ENCODE measurements around the gene LEMD1.

Gene LEMD1

DNA sequence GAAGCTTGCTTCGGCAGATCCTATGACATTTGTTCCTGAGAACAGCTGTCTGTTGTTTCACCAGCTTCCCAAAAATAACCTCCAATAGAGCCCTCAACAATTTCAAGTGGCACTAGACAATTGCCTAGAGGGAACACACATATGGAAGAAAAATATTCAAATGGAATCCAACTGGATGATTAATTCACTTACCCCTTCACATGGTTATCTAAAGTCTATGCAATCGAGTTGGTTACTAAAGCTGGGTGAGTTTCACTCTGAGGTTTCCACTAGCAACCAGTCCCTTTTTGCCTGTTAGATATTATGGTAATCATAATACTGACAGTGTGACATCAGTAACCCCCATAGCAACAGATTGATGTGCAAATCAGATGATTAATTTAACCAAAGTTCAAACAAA, at the start of gene LEMD1:
LEMD1 (minus strand) TSS at position 259 of the 400 bp plus-strand sequence. CDS start 1,520 bp downstream, outside the sequence.
- peak; percentile 52 for DNase-seq

GRCh38 chr1:205470131-205470530, 48.3 kb upstream of the LEMD1 start:
- DNase-seq, result no peak

- DNase-seq, result no peak
Measured at GRCh38 chr1:205466595-205467220, 44.9 kb upstream of the LEMD1 start.

- no peak for DNase-seq
Measured at GRCh38 chr1:205465392-205465791, 43.5 kb upstream of the LEMD1 start.

GRCh38 chr1:205458777-205459566, 37.1 kb upstream of the LEMD1 start:
- no peak for DNase-seq

- DNase-seq, result peak; percentile 93
Measured at GRCh38 chr1:205456868-205457745, 35.3 kb upstream of the LEMD1 start.

DNA sequence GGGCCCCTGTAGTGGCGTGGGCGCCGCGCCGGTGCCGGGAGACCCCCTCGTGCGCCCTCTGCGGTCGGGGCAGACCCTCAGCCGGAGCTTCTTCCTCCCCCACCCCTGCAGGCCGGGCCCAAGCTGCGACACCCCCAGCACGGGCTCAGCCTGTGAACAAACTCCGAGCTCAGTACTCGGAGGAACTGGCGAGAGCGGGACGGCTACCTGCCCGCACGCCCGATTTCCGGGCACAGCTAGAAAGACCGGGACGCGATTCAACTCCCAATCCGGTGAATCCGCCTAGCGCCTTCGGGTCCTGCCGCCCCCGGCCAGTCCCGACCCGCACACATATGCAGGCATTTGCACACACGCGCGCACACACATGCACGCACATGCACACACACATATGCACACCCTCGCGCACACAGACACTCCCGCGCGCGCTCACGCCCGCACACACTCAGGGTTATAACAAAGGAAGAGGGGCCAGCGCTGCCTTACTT, 34.6 kb upstream of the LEMD1 start:
- DNase-seq, result peak; percentile 74

DNA sequence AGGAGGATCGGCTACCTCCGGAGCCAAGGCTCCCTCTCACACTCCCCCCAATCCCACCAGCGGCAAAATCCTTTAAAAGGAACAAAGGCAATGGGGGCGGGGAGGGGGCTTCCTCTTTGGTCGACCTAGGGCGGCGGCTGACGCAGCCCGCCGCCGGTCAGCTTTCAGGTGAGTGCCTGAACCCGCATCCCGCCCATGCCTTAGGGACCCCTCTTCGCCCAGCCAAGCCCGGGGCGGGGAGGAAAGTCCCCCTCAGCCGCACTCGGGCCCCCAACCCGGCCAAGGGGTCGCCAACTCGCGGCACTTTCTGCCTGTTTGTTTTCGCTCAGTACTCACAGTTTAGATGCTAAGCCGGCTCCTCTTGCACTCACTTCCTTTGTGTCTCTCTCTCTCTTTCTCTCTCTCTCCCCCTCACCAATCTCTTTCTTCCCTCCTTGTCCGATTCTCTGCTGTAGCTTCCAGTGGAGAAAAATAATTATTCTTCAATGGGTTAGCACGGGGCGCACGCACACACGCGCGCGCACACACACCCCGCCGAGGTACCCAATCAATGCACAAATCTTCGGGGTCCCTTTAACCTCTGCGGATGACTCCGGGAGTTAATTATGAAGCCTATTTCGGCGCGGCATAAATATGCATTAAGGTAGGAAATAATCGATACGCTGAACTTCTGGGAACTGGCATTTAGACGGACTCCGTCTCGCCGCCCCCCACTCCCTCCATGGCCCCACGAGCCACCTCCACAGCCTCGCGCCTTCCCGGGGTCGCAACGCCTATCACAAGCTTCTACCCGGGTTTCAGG, 33.9 kb upstream of the LEMD1 start, which contains the start of gene BLACAT1:
BLACAT1 (minus strand) TSS at position 465 of the 802 bp plus-strand sequence.
- DNase-seq, result peak; percentile 70

- peak; percentile 46 for DNase-seq
Measured at GRCh38 chr1:205454903-205455335, 33.1 kb upstream of the LEMD1 start.

DNA sequence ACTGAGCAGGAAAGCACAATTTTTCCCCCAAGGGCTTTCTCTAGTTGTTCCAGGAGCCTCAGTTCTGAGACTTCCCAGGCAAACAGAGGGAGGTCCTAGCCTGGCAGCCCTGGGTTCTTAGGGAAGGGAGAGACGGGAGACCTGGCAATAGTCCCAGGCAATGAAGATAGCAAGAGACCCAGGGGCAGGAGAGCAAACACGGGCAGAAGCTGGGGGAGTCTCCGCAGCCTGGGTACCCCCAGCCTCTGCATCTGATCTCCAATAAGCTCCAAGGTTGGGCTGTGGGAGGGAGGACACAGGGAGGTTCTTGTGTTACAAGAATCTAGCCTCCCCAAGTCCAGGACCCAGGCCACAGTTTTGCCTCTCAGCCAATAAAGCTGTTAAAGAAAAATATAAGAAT, 31.6 kb upstream of the LEMD1 start:
- peak; percentile 38 for DNase-seq

DNA sequence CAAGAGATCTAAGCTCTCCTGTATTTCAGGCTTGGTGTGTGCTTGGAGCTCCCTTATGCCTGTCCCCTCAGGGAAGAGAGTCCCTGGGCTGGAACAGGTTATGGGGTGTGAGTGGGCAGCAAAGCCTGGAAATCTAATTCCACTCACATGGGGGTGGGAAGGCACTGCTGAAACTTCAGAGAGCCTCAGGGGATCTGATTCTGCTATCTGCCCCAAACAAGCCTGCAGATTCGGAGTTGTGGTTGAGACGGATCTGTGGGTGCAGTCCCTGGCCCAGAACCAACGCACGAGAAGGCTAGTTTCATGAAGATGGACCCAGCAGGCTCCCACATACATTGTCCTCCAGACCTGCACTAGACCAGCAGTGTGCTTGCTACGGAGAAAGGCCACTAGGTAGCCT, 31.1 kb upstream of the LEMD1 start:
- no peak for DNase-seq

GRCh38 chr1:205452364-205452763, 30.5 kb upstream of the LEMD1 start:
- DNase-seq, result no peak

DNA sequence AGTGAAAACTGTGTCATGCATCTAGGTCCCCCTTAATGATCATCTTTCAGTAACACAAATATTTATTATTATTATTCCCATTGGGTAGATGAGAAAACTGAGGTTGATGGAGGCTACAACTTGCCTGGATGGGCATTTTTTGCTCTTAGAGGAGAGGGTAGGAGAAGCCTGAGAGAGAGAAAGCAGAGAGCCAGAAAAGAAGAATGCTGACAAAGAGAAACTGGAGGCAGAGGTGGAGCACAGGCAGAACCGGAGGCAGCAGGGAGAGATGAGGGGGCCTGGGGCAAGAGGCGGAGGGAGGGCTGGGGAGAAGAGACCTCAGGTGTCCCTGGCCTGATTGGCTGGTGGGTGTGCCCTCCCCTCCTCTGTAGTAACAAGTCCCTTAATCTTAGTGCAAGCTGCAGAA, 29.9 kb upstream of the LEMD1 start:
- DNase-seq, result peak; percentile 63

DNA sequence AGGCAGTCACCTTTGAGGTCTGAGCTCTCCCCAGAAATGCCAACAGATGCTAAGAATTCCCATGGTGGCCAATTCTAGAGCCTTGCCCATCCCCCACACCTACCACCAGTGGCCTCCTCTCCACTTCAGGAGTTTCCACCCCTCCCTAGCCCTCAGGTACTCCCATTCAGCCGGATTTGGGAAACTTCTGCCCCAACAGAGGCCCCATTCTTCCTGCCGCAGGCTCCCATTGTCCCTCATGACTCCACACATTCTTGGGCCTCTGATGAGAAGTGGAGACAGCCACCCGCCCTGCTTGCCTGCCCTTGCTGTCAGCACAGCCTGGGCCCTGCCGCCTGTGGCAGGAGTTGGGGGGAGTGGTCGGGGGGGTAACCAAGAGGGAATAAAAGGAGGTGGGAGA, 29.3 kb upstream of the LEMD1 start:
- no peak for DNase-seq

- peak; percentile 82 for DNase-seq
Measured at GRCh38 chr1:205450448-205450847, 28.6 kb upstream of the LEMD1 start.

DNA sequence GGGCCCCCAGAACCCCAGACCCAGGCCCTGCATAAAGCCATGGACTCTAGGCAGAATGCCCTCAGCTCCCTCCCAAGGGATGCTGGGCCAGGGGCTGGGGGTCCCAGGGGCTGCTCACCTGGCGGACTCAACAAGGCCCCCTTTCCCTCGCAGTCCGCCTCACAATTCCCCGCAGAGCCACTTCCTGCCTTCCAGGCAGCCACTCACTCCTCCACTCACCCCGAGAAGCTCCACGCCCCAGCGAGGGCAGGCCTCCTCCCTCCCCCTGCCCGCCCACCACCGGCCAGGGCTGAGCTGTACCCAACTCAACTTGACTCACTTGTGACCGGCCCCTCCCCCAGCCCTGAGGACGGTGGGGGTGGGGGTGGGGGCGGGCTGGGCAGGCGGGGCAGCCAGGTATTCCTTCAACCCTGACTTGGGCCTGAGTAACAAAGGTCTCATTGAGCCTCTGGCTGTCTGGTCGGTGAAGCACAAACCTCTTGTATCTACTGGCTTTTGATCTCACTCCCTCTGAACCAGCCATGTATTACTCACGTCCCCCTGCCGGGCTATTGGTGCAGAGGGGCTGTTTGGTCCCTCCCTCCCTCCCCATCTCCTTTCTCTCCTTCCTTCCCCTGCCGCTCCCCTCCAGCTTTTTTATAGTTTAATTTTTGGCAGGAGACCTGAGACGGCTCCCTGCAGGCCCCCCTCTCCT, 28.0 kb upstream of the LEMD1 start:
- DNase-seq, result peak; percentile 97

DNA sequence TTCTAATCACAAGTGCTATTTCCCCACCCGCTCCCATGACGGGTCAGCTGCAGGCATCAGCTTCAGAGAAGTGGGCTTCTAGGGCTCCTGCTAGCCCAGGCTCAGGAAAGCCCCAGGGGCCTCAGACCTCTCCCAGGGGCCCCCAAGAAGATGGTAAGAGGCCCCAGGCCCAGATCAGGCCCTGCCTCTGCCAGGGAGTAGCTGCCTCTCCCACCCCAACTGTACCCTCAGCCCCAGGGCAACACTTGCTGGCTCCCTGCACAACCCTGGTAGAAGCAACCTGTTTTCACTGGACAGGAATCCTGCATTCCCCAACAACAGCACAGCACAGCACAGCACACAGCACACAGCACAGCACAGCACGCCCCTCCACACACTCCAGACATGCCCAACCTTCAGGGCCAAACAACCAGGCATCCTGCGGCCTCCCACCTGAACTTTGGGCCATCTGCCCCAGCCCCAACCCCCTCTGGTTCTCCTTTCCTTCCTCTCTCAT, 27.4 kb upstream of the LEMD1 start:
- DNase-seq, result peak; percentile 64

GRCh38 chr1:205448540-205449253, 26.8 kb upstream of the LEMD1 start:
- DNase-seq, result peak; percentile 58

DNA sequence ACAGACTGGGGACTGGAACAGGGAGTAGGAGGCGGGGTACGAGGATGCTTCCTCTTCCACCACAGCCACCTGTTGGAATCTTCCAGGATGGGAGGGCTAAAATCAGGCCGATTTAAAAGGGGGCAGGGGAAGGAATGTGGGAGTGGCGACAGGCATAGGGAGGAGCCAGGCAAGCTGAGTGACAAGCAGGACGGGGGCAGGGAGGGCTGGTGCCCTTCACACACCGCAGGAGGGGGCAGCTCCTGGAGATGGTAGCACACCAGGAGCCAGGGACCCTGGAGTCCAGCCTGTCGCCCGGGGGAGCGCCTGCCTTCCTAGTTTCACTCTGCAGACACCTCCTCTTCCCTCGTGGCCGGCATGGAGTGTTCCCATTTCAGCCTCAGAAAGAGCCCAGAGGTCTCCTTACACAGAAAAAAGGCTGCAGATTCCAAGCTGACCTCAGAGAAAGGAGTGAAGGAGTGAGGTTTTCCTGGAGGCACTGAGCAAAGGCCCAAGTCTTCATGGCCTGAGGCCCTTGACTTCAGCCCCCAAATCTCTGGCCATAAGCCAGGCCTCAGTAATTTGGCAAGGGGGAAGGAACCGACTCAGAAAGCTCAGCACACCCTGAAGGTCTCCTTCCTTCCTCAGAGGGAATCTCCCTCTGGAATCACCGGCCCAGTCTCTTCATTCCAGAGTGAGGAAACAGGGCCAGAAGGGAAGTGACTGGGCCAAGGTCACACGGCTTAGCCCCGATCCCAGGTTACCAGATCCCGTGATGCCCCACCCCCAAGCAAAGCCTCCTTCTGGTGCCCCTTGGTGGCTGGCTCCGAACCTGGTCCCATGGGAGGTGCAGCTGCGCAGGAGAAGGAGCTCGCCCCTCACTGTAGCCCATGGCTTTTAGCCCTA, 25.8 kb upstream of the LEMD1 start:
- peak; percentile 31 for DNase-seq

- peak; percentile 34 for DNase-seq
Measured at GRCh38 chr1:205446828-205447227, 25.0 kb upstream of the LEMD1 start.

Measured in NCI-H69 (cell line).